Sigmoid colon (tissue), 3 donors: ENCODE data around the gene MOB3A.

Experiments
- CTCF ChIP-seq, 4 experiments: fragments of 450-650 bp in 3 of 4; fragments of 200-600 bp in 1 of 4; IDR thresholded peaks; one replicate each; pipeline ENCODE4 v1.5.1; 2016 to 2019; ENCODE audit warnings: antibody characterized with exemption in 4 of 4, mild to moderate bottlenecking in 3 of 4, moderate library complexity in 2 of 4
- POLR2A ChIP-seq, 2 donors: fragments of 450-650 bp; IDR thresholded peaks; one replicate each; pipeline ENCODE4 v1.6.1; 2016; ENCODE audit warnings: antibody characterized with exemption in 2 of 2, mild to moderate bottlenecking in 2 of 2, moderate library complexity in 2 of 2

GRCh38 chr19:2103045-2103707, 7.0 kb upstream of the MOB3A start:
- TF ChIP-seq CTCF (IDR thresholded peaks at IDR 0.05) (no peak), POLR2A (IDR thresholded peaks at IDR 0.05) (no peak)
